ENCODE data around the gene CHODL.

The CHODL gene, protein sequence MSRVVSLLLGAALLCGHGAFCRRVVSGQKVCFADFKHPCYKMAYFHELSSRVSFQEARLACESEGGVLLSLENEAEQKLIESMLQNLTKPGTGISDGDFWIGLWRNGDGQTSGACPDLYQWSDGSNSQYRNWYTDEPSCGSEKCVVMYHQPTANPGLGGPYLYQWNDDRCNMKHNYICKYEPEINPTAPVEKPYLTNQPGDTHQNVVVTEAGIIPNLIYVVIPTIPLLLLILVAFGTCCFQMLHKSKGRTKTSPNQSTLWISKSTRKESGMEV

GRCh38 chr21:18244671-18245463 is at the start of gene CHODL:
CHODL (plus strand) TSS chr21:18244833; CDS start chr21:18245224, 391 bp downstream.
- no peak for FAIRE-seq

DNA sequence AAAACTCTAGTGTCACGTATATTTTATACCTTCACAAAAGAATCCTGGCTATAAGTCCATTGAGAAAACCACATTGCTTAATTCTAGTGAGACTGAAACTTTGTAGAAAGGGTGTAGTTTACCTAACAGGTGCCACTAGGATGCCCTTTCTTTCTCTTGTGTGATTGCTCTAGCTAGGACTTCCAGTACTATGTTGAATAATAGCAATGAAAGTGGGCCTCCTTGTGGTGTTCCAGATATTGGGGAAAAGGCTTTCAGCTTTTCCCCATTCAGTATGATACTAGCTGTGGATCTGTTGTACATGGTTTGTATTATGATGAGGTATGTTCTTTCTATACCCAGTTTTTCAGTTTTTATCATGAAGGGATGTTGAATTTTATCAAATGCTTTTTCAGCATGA is 39.7 kb upstream of the CHODL start:
- FAIRE-seq: no peak

DNA sequence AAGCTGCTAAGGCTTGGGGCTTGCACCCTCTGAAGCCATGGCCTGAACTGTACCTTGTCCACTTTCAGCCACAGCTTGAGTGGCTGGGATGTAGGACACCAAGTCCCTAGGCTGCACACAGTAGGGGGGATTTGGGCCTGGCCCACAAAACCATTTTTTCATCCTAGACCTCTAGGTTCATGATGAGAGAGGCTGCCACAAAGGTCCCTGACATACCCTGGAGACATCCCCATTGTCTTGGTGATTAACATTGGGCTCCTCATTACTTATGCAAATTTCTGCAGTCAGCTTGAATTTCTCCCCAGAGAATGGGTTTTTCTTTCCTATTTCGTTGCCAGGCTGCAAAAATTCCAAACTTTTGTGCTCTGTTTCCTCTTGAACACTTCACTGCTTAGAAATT is 26.3 kb upstream of the CHODL start:
- no peak for FAIRE-seq

GRCh38 chr21:18220498-18220897 is 24.1 kb upstream of the CHODL start:
- FAIRE-seq: no peak

DNA sequence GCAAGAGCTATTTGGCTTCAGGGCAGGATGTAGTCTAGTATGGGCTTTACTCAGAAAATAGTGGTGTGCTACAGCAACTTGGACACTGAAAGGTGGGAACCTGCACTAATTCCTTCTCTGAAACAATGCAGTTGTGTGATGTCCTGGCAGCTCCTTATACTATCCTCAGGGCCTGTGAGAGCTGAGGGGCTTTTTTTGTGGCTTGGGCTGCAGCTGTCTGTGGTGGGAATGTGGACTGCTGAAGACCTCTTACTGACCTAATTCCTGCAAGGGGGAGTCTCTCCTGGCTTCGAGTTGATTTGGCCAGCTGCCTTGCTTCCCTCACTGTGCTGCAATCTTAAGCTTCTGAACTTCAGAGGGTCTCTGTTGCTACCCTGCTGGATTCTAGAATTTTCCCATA is 22.3 kb upstream of the CHODL start:
- no peak for FAIRE-seq

GRCh38 chr21:18228060-18228739 is 16.4 kb upstream of the CHODL start:
- no peak for FAIRE-seq

DNA sequence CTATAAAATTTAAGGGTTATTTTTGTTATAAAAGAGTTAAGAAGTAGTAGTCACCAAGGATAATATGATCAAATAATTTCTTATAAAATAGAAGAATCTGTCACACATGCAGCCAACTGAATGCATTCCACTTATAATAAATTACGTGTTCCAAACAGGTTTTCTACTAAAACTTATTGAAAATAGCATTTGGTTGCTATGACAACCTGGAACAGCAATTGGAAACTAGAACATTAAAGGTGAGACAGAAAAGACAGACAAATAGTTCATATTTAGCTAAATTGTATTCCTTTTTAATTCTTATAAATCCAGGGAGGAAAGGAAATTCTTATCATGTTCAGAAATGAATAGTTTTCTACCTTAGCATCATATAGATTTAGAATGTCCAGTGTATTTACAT is 9.1 kb upstream of the CHODL start:
- no peak for FAIRE-seq

GRCh38 chr21:18245464-18245967 is 883 bp downstream of the CHODL start:
- FAIRE-seq: no peak

DNA sequence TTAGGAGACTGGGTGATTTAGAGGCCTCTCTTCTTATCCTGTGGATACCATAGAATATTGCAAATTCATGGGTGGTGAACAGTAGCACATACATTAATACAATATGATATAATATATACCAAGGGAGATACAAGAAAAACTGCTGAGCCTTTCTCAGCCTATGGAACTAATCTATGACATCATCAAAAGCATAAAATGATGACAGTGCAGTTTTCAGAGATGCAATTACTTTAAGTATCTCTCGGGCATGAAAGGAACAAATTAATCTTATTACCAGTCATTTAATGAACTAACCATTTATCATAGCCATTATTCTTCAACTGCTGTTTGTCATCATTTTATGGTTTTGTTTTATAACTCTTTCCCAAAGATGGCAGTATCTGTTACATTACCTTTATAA is 3.5 kb downstream of the CHODL start:
- FAIRE-seq: no peak

GRCh38 chr21:18249672-18250071 is 5.0 kb downstream of the CHODL start:
- no peak for FAIRE-seq

DNA sequence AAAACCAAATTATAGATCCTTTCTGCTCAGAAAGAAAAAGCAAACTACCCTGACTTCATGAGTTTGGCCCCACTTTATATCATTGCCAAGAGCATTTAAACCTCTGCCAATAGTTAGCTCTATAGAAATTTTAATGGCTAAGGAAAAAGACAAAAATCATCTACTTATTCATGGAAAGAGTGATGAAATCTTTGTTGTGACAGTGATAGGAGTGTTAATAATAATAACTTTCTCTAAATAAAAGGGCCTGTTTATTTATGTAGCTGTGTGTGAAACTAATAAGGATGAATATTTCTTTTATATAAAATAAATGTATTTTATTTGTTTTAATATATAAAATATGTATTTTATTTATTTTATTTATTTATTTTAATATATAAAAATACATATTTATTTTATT is 6.4 kb downstream of the CHODL start:
- no peak for FAIRE-seq

- no peak for FAIRE-seq
These were observed 7.6 kb downstream of the CHODL start for GRCh38 chr21:18252256-18252655.

GRCh38 chr21:18252680-18253079 is 8.0 kb downstream of the CHODL start:
- FAIRE-seq: no peak

DNA sequence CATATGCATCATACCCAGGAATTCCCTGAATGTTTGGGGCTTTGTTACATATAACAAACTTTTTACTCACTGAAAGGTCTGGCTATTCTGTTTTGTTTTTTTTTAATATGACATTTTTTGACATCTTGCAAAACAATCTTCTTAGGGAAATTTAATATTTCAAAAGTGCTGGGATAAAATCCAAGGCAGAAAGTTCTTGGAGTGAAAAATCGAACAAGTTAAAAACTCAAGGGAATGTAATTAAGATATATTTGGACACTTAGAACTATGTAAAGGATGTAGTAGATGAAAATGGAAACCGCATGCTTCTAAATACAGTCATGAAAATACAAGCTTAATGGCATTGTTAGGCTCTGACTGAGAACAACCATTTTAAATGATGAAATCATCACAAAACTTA is 8.6 kb downstream of the CHODL start:
- no peak for FAIRE-seq

- FAIRE-seq: no peak
These were observed 9.2 kb downstream of the CHODL start for GRCh38 chr21:18253799-18254198.

DNA sequence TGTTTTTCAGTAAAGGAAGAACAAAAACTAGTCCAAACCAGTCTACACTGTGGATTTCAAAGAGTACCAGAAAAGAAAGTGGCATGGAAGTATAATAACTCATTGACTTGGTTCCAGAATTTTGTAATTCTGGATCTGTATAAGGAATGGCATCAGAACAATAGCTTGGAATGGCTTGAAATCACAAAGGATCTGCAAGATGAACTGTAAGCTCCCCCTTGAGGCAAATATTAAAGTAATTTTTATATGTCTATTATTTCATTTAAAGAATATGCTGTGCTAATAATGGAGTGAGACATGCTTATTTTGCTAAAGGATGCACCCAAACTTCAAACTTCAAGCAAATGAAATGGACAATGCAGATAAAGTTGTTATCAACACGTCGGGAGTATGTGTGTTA is 21.3 kb downstream of the CHODL start:
- no peak for FAIRE-seq

DNA sequence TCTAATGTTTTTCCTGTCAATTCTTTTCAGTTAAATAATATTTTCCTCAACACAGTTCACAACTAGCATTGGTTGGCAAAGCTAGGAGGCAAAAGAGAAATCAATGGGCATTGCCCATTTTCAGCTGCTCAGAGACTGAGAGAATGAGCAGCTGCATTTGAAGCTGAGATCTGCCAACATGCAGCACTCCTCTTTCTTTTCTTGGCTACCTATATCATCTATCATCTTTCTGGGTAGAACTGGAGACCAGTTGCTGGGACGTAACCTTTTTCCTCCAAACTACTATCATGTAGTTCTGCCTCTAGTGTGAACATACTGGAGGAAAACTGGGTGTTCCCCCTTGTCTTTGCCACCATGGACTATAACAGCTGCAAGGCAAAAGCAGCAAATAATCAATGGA is 22.9 kb downstream of the CHODL start:
- FAIRE-seq: no peak

DNA sequence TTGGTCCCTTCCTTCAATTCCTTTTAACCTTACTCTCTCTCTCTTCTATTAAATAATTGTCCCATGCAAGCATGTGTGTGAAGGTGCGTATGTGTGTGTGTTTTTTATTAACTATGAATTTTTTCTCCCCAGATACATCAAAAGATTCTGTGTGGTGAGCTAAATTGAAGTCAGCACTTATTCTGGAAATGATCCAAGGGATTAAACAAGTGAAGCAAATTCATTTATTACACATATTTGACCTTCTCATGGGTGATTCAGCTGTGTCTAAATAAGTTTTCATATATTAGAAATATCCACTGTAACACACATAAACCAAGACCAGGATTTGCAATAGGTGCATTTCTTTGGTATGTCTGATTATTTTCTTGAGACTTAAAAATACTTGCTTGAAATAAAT is 24.3 kb downstream of the CHODL start:
- FAIRE-seq: no peak

DNA sequence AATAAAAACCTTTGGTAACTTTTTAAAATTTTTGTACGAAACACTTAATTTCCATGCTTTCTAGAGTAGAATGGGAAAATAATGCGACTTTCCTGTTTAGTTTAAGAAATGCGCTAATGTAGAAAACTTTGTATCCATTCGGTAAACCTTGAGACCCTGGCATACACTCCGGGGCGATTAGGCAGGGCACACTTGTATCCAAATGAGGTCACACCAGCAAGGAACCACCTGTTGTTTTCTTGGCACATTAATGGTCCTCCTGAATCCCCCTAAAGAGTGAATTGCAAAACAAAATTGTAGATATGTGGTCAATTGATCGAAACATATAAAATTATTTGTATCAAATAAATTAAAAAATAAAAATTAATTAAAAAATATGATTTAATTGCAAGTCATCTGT is 25.2 kb downstream of the CHODL start:
- no peak for FAIRE-seq

DNA sequence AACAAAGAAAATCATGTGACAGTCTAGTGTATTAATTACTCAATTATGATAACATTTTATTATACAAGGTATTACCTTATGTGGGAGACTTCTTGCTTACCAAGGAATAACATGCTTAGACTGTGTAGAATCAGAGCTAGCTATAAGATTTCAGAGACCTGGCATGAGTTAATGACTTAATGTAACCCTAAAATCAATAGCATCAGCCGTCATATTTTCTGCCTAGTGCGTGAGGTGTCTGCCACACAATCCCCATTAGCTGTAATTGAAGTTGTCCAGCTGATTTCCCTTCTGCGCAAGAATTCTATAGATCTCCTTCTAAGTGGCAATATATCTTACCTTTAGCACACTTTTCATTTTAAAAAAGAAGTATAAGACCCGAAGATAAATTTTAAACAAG is 28.8 kb downstream of the CHODL start:
- FAIRE-seq: no peak

DNA sequence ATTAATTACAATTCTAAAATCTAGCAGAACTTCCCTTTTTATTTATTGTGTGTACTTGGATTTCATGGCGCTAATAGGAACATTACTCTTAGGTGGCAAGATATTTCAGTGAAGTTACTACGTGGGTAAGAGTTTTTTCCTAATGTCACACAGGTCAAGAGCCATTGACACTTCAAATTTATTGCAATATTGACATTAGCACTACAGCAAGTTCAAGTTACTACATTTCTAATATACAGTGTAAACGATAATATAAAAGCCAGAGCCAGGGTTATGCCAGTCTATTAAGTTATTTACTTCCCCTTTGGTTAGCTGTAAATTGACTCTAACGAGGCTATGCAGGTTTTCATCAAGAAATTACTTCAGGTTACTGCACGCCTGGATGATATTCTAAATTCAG is 29.7 kb downstream of the CHODL start:
- FAIRE-seq: no peak

- FAIRE-seq: no peak
These were observed 31.1 kb downstream of the CHODL start for GRCh38 chr21:18275781-18276180.

DNA sequence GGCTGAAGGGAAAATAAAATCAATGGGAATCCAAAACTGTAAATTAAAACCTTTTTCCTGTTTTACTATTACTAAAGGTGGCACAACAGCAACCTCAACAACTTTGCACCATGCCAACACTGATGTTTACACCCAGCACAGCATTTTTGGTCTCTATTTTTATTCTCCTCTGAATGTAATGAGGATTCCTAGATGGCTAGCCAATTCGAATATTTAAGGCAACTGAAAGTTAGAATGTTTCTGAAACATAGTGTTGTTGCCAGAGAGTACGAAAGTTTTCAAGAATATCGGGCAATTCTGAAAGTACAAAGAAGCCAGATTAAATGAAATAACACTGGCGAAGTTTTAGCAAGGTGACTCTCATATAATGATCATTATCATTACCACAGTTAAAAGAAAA is 40.7 kb downstream of the CHODL start:
- FAIRE-seq: no peak

GRCh38 chr21:18289876-18290275 is 45.2 kb downstream of the CHODL start:
- FAIRE-seq: no peak
